ENCODE measurements around the gene PLEKHA1.

Gene PLEKHA1

GRCh38 chr10:122449153-122449552 is 74.6 kb downstream of the PLEKHA1 start:
- POLR2A ChIA-PET (ENCODE audit: low non-redundant PET), result no interaction called here
- TF ChIP-seq CTCF (conservative IDR thresholded peaks at IDR 0.05; ENCODE audit: low read depth), result no peak
- H3K27ac ChIP-seq, result no peak overlapping the region
- CTCF ChIA-PET, result no interaction called here
- no peak for DNase-seq (ENCODE audit: low spot score)

- TF ChIP-seq CTCF (conservative IDR thresholded peaks at IDR 0.05; ENCODE audit: low read depth), result no peak
- no peak for DNase-seq (ENCODE audit: low spot score)
- peak overlapping the region; percentile 2; the same call in 1 of the 2 replicates for H3K27ac ChIP-seq
- ChIA-PET CTCF (interaction anchor here (0.7 to 1.0 kb wide), 3 partner anchors 45 to 183 kb away, joined by 3 to 4 read pairs (median 4); no protein-coding TSS in a partner anchor), POLR2A (ENCODE audit: low non-redundant PET) (no interaction called here)
These were observed 76.0 kb downstream of the PLEKHA1 start for GRCh38 chr10:122450353-122450990.

GRCh38 chr10:122454071-122454470 is 79.6 kb downstream of the PLEKHA1 start:
- H3K27ac ChIP-seq, result no peak overlapping the region
- no peak for TF ChIP-seq CTCF (conservative IDR thresholded peaks at IDR 0.05; ENCODE audit: low read depth)
- ChIA-PET POLR2A (ENCODE audit: low non-redundant PET) (no interaction called here), CTCF (interaction anchor here (0.6 to 0.7 kb wide), 3 partner anchors 111 to 246 kb away, joined by 3 read pairs; partner anchors contain the start of gene C10orf120)
- DNase-seq (ENCODE audit: low spot score), result no peak

GRCh38 chr10:122454603-122455080 is 80.1 kb downstream of the PLEKHA1 start, which contains the start of gene ARMS2:
ARMS2 (plus strand) TSS chr10:122454653; CDS start chr10:122454728, 75 bp downstream.
- ChIA-PET CTCF (interaction anchor here (0.6 to 0.8 kb wide), 3 partner anchors 10 to 187 kb away, joined by 3 to 5 read pairs (median 3); no protein-coding TSS in a partner anchor), POLR2A (ENCODE audit: low non-redundant PET) (no interaction called here)
- no peak for TF ChIP-seq CTCF (conservative IDR thresholded peaks at IDR 0.05; ENCODE audit: low read depth)

GRCh38 chr10:122455376-122456079 is 81.0 kb downstream of the PLEKHA1 start:
- no peak for DNase-seq (ENCODE audit: low spot score)
- no peak overlapping the region for H3K27ac ChIP-seq
- ChIA-PET CTCF (interaction anchor here (0.6 to 1.0 kb wide), 4 partner anchors 11 to 188 kb away, joined by 3 to 5 read pairs (median 3); no protein-coding TSS in a partner anchor), POLR2A (ENCODE audit: low non-redundant PET) (no interaction called here)
- TF ChIP-seq CTCF (conservative IDR thresholded peaks at IDR 0.05; ENCODE audit: low read depth), result no peak

More at GRCh38 chr10:122454603-122455080, 80.1 kb downstream of the PLEKHA1 start, which contains the start of gene ARMS2:
- DNase-seq (ENCODE audit: low spot score), result no peak
- H3K27ac ChIP-seq, result no peak within 1 kb of the TSS

GRCh38 chr10:122457934-122458333 is 83.4 kb downstream of the PLEKHA1 start:
- H3K27ac ChIP-seq, result no peak overlapping the region
- no peak for DNase-seq (ENCODE audit: low spot score)
- TF ChIP-seq CTCF (conservative IDR thresholded peaks at IDR 0.05; ENCODE audit: low read depth), result no peak
- ChIA-PET POLR2A (ENCODE audit: low non-redundant PET) (interaction anchor here (0.6 kb wide), 1 partner anchor 19 kb away, joined by 3 read pairs; no protein-coding TSS in a partner anchor), CTCF (no interaction called here)
